GM18511 (cell line): Measurements from ENCODE around the gene ZMYM1.
"Not testable (repeated sequence)": the region's sequence is repeated elsewhere in the genome, so short reads cannot be mapped to it uniquely, and the experiment has no call there.

Source experiments
- ATAC-seq: cut with Tn5 transposase; IDR thresholded peaks from one replicate; pipeline ENCODE4 v1.9.1; 2021; ENCODE audit warnings: mild to moderate bottlenecking, moderate library complexity; ENCODE audit not compliant: unreplicated experiment

ZMYM1 gene

DNA sequence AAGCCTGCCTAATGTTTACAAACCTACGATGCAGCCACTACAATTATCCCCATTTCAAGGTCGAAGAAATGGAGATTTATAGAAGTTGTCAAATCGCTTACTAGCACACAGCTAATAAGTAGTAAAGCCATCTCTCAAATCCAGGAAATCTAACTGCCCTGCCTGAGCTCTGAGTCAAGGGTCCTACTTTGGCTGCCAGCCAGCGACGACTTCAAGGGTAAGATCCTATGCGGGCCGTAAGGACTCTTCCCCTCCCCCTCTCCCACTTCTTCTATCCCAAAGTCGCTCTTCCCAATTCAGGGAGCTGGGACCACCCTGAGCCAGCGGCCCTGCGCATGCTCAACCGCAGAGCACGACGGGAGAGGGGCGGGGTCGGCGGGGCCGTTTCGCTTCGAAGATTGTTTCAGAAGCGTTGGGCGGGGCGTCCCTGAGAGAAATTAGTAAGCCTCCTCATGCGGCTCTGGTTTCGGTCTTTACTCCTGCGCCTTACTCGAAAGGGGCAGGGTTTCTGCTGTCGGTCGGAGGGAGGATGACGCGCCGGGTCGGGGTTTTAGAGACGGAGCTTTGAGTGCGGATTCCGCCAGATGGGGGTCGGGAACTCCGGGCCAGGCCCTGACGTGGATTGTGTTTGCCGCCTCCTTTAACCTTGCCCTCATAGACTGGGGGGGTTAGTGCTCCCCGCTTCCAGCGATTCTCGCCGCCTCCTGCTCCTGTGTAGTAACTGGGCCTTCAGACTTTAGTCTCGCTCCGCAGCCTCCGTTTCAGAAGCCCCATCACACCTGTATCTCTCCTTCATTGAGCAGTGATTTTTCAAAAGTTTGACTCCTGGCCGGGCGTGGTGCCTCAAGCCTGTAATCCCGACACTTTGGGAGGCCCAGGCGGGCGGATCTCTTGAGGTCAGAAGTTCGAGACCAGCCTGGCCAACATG, at the start of gene ZMYM1:
ZMYM1 (plus strand) TSS at position 383 of the 928 bp plus-strand sequence. CDS start 14,603 bp downstream, outside the sequence.
- peak; percentile 95 for ATAC-seq

DNA sequence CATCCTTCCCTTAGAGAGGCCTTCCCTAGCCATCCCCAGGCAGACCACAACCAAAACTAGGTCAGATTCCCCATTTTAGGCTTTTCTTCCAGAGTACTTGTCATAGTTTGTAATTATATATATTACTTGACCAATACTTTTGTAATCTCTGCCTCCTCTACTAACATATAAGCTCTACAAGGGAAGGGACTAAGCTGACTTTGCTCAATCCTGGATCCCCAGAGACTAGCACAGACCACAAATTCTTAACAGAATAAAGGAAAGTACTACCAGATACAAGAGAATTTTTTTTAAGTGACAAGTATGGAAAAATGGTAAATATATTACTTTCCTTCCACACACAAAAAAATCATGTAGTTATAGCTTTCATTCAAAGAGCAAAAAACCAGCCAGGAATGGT, 49.4 kb upstream of the ZMYM1 start:
- ATAC-seq: no peak

DNA sequence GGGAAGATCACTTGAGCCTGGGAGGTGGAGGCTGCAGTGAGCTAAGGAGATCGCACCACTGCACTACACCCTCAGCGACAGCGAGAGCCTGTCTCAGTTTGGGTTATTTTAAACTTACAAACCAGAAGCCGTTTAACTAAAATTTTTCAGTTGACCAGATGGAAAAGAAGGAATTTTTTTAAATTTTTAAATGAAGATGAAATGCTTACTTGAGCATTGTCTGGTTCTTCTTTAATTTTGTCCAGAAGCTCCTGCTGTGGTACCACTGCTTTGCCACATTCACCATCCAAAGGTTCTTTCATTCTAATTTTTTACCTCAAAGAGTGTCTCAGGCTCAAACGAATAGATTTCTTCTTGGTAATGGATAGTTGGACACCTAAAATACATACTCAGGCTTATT, 48.8 kb upstream of the ZMYM1 start:
- ATAC-seq: no peak

DNA sequence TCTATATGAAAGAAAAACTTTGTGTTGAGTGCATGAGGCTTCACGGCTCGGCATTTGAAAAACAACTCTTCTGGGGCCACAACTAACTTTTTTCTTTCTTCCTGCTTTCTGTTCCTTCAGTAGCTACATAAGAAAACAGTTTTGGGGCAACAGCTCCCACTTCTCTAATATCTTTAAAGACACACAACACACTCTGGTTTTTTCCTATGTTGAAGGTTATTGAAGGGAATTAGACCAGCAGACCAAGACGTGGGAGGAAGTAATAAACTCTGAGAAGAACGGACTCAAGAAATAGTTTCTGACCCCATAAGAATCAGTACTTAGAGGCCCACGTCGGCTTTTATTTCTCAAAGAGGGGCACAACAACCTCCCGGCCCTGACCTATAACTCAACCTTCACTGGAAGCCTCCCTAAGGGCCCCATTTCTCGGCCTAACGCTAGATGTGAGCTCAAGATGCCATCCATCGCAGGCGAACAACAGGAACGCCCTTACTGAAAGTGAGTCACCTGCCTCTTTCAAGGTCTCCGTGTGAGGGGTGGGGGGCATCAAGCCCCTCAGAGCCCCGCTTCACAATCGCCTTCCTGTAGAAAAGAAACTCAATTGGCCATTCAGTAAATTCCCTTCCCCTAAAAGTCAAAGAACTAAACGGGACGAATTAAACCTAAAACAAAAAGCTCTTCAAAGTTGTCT, 48.3 kb upstream of the ZMYM1 start:
- ATAC-seq: peak; percentile 40

DNA sequence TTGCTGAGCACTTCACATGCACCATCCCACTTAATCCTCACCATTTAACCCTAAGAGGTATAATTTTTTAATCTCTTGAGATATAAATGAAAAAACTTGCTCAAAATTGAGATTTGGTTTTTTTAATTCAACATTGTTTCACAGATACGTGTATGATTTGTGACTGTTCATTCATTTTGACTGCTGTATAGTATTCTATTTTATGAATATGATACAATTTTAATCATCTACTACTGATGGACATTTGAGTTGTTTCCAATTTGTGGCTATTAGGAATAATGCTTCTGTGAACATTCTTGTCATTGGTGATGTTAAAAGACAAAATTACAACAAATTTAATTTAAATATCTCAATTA, 46.8 kb upstream of the ZMYM1 start:
- no peak for ATAC-seq

DNA sequence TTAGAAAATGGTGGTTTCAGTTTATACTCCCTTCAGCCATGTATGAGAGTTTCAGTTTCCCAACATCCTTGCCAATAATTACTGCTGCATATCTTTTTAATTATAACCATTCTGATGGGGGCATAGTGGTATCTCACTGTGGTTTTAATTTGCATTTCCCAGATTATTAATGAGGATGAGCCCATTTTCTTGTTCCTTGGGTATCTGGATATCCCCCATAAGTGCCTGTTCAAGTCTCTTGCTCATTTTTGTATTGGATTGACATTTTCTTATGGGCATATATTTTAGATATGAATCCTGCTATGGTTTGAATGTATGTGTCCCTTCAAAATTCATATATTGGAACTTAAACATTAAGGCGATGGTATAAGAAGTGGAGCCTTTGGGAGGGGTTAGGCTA, 45.8 kb upstream of the ZMYM1 start:
- ATAC-seq: no peak

DNA sequence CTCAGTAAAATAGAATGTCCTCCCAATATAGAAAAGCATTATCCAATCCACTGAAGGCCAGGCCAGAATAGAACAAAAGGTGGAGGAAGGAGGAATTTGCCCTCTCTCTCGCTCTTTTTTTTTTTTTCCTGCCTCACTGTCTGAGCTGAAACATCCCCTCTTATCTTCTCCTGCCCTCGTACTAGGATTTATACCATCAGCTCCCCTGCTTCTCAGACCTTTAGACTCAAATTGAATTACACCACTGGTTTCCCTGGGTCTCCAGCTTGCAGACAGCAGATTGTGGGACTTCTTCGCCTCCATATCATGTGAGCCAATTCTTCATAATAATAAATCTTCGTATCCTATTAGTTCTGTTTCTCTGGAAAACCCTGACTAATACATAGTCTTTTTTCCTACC, 42.6 kb upstream of the ZMYM1 start:
- no peak for ATAC-seq

DNA sequence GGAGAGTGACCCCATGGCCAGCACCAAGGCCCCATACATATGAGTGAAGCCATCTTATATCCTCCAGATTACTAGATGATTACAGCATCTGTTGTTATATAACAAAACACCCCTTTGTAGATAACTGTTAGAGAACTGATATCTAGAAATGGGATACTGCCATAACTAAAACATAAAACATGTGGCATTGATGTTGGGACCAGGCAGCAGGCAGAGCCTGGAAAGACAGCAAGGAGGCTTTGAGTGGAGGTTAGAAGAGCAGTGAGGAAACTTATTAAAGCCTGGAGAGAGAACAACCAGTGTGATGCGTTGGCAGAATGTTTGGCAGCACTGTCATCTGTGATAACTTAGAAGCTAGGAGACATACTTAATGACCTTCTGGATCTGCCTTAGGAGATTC, 42.0 kb upstream of the ZMYM1 start:
- ATAC-seq: no peak

DNA sequence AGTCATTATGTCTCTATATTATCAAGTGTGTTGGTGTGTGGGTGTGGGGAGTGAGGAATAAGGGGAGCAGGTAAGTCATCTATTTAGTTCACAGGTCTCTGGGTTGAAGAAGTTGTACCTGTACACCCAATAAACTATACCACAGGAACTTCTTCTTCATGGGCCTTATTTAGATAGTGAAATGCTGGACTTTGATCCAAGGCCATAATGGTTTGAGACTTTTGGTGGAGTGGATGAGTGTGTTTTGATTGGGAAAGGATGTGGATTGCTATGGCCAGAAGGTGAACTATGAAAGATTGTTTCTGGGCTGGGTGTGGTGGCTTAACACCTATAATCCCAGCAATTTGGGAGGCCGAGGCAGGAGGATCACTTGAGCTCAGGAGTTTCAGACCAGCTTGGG, 40.5 kb upstream of the ZMYM1 start:
- ATAC-seq: no peak

DNA sequence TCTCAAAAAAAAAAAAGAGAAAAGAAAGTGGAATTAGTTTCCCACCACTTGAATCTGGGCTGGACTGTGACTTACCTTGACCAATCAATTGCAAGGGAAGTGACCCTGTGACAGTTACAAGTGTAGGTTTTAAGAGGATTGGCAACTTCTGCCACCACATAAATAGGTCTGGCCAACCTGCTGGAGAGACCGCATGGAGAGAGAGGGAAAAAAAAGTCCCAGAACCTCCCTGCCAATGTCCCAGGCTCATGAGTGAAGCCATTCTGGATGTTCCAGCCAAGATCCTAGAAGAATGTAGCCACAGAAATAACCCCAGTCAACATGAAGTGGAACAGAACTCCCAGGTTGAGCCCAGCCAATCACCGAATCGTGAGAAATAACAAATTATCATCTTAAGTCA, 35.7 kb upstream of the ZMYM1 start:
- ATAC-seq: no peak

DNA sequence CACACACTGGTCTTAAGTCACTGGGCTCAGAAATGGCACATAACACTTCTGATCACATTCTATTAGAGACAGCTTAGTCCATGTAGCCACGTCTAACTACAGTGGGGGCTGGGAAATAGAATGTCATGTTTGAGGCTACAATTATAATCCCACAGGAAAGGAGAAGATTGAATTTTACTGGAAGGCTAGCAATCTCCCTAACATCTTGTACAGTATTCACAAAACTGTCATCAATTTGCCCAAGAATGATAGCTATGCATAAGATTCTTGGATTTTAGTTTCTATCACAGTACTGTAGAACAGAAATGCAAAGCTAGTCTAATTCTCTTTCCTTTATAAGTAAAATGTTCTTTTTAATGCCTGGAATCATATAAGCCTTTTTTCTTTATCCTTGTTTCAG, 34.8 kb upstream of the ZMYM1 start:
- ATAC-seq: no peak

DNA sequence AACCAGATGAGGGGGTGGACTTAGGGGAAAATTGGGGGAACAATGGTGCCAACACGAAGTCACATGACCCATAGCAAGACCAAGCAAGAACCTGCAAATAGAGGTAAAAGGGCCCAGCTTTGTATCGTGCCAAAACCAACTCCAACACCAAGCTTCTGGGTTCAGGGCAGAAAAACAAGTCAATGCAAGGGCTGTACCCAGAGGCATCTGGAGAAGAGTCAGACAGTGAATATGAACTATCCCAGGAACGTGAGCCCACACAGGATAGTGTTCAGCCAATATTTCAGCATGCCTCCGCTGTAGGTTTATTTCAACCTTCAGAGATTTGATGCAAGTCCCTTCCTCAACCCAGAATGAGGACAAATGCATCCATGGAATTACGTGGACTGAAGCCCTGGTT, 32.5 kb upstream of the ZMYM1 start:
- ATAC-seq: no peak

DNA sequence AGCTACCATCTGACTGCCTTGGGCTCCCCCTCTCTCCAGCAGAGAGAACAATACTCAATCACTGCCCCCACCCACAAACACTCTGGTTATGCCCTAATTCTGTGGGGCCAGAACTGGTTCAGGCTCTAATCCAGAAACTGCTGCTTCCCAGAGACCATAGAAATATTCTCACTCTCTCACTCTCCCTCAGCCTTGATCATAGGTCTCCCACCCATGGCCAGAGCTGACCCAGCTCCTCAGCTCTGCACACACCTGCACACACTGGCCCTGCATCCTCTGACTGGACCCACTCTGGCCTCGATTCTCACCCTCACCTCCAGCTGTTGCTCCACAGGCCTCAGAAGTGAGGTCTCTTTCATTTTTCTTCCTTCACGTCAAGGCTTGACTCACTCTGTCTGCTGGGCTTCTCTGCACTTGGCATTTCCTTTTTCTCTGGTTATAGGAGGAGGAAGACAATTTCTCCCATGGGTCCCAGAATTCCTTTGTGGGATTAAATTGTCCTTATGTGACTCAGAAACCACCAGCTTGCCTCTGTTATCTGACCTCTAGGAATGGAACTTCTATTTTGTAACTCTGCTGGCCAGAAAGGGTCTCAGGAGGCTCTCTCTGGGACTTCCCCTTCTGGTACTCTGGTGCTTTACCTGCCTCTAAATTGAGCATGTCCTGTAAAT, 31.9 kb upstream of the ZMYM1 start:
- ATAC-seq: no peak

DNA sequence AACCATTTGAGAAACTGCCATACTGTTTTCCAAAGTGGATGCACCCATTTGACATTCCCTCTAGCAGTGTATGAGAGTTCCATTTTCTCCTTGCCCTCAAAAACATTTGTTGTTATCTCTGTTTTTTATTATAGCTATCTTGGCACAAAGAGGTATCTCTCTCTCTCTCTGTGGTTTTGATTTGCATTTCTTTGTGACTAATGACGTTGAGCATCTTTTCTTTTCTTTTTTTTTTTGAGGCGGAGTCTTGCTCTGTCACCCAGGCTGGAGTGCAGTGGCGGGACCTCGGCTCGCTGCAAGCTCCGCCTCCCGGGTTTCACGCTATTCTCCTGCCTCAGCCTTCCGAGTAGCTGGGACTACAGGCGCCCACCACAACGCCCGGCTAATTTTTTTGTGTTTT, 30.1 kb upstream of the ZMYM1 start:
- no peak for ATAC-seq

DNA sequence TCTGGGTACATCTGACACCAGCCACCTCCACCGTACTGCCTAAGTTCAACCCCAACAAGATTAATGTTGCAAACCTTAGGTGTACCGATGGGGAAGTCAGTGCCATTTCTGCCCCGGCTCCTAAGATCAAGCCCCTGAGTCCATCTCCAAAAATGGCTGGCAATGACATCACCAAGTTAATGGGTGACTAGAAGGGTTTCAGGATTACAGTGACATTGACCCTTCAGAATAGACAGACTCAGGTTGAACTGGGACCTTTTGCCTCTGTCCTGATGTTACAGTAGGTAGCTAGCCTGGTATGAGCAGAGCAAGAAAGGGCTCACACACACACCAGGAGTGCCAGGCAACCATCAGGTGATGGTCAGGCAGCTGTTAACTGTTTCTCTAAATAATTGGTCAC, 25.8 kb upstream of the ZMYM1 start:
- no peak for ATAC-seq

DNA sequence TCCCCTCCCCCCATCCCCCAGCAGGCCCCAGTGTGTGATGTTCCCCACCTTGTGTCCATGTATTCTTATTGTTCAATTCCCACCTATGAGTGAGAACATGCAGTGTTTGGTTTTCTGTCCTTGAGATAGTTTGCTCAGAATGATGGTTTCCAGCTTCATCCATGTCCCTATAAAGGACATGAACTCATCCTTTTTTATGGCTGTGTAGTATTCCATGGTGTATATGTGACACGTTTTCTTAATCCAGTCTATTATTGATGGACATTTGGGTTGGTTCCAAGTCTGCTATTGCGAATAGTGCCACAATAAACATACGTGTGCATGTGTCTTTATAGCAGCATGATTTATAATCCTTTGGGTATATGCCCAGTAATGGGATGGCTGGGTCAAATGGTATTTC, 24.9 kb upstream of the ZMYM1 start:
- not testable (repeated sequence) for ATAC-seq

DNA sequence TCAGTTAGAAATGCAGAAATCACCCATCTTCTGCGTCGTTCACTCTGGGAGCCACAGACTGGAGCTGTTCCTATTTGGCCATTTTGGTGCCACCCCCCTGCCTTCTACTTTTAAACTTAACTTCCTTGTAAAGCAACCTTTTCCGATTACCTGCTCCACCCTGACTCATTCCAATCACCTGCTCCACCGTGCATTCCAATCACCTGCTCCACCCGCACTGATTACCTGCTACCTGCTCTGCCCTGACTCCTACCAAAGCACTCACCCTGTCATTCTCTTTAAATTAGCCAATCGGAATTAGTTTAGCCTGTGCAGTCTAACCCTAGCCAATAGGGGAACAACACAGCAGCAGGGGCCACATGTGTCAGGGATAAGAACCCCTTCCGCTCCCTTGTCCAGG, 20.9 kb upstream of the ZMYM1 start:
- not testable (repeated sequence) for ATAC-seq

DNA sequence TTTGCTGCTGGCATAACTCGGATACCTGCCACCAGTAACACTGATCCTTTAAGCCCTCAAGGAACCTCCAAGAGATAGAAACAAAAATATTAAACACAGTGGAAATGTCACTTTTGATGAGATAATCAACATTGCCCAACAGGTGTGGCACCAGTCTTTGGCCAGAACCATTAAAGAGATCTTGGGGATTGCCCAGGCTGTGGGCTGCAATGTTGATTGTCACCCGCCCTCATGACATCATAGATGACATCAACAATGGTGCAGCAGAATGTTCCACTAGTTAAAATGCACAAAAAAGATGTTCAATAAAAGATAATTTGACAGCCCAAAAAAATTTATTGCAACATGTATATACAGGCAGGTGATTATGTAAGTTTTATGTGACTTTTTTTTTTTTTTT, 20.2 kb upstream of the ZMYM1 start:
- ATAC-seq: no peak

DNA sequence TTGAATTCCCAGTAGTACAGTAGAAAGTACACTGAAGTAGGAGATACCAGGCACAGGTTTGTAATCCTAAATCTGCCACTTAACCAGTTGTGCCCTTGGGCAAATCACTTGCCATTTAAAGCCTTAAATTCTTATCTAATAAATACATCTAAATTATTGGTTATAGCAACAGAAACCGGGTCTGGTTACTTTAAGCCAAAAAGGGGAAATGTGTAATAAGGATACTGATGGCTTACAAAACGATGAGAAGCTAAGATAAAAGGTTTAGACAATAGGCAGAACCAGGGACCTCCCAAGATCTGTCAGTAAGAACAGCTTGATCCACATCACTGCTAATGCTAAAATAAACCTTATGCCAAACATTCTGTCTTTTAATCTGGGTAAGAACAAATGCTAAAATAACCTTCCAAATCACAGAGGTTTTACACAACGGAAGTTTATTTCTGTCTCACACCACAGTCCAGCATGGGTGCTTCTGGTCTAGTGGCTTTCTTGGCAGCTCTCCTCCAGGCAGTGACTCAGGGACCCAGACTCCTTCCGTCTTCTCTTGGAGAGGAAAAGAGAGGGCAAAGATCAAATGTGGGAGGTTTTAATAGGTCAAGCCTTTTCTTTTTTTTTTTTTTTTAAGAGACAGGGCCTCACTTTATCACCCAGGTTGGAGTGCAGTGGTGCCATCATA, 16.5 kb upstream of the ZMYM1 start:
- ATAC-seq: no peak

DNA sequence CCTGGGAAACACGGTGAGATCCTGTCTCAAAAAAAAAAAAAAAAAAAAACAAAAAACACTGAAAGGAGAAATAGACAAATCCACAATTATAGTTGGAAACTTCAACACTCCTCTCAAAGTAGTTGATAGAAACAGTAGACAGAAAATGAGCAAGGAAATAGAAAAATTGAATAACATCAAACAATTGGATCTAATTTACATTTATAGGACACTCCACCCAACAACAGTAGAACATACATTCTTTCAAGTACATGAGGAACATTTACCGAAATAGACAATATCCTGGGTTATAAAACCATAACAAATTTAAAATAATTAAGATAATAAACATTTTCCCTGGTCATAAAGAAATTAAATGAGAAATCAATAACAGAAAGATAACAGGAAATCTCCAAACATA, 14.9 kb upstream of the ZMYM1 start:
- ATAC-seq: no peak

DNA sequence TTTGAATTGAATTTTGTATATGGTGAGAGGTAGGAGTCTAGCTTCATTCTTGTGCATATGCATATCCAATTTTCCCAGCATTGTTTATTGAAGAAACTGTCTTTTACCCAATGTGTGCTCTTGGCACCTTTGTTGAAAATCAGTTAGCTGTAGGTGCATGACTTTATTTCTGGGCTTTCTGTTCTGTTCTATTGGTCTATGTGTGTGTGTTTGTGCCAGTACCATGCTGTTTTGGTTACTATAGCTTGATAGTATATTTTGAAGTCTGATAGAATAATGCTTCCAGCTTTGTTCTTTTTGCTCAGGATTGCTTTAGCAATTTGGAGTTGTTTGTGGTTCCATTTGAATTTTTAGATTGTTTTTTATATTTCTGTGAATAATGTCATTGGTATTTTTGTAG, 9.4 kb upstream of the ZMYM1 start:
- no peak for ATAC-seq
